Measurements from ENCODE around the gene LRP5.

The LRP5 gene

DNA sequence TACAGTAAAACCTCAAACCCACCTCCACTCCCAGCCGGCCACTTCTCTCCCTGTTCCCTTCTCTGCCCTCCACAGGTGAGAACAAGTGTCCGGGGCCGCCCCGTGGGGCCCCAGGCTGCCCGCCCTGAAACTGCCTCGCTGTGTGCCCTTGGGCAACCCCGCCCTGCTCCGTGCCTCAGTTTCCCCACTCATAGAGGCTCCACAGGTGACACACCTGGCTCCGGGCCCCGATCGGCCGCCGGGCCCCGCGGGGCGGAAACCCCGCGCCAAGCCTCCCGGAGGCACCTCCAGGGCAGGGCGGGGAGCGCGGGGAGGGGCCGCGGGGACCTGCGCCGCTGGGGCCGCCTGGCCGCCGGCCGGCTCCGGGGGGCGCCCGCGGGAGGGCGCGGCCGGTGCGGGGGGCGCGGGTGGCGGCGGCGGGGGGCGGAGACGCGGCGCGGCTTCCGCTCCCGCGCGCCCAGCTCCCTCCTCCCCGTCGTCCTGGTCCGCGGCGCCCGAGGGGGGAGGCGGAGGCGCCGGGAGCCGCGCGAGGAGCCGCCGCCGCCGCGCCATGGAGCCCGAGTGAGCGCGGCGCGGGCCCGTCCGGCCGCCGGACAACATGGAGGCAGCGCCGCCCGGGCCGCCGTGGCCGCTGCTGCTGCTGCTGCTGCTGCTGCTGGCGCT lies at the start of gene LRP5:
Gene LRP5 (plus strand): TSS at position 475 of the 663 bp plus-strand sequence. CDS start 124 bp downstream, at position 599.
- DNase-seq = peak; percentile 25

DNA sequence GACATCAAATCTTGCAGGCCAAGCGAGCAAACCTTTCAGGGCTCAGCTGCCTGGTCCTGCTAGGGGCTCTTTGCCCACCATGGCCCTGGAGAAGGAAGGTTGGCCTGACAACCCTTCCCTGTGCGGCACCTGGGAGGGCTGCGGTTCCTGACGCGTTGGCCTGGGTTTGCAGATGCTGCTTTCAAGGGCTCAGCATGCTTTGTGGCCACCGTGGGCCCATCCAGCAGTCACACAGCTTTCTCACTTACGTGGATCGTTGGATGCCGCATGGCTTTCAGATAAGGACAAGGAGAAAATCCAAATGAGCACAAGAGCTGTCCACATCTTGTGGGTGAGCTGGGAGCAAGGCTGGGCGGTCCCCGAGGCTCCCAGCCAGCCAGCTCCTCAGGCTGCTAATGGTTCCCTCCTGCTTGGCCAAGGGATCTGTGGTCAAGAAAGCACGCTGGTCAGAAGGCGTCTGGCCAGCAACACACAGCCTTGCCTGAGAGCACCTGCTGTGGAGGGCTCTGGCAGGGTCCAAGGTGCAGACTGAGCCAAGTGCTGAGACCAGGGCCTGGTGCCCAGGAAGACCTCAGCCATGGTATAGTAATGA lies 48.9 kb upstream of the LRP5 start:
- DNase-seq = no peak

DNA sequence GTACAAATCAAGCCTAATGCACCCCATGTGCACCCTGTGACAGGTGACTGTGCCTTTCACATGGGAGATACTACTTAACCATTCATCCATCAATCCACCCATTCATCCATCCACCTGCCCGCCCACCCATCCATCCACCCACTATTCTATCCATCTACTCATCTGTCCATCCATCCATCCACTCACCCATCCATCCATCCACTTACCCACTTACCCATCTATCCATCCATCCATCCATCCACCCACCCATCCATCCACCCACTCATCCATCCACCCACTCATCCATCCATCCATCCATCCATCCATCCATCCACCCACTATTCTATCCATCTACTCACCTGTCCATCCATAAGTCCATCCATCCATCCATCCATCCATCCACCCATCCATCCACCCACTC lies 48.1 kb upstream of the LRP5 start:
- DNase-seq = no peak

DNA sequence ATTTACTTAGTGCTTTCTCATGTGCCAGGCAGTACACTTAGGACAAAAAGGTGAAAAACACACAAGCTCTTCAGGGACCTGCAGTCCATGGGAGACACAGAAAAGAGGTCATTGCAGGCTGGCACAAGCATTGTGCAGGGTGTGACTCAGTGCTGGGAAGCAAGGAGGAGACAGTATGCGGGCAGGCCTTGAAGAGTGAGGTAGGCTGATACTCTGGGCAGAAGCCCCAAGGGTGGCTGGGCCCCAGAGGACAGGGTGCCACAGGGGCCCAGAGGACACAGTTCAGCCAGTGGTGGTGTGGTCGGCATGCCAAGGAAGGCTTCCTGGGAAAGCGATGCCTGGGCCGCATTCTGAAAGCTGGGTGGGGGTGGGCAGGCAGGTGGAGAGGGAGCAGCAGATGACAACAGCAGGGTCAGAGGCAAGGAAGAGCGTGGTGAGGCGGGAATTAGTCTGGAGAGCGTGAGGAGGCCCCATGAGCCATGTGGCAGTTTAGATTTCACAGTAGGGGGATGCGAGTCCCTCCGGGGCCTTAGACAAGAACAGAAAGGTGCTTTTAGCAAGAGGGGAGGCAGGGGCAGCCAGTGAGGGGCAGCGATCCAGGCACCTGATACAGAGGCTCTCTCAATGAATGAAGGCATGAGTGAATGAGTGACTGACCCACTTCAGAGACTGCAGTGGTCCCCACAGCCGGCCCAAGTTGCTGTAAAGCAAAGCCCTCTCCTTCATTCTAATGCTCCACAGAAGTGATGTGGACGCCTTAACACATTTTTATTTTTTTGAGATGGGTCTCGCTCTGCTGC lies 47.5 kb upstream of the LRP5 start:
- no peak for DNase-seq

DNA sequence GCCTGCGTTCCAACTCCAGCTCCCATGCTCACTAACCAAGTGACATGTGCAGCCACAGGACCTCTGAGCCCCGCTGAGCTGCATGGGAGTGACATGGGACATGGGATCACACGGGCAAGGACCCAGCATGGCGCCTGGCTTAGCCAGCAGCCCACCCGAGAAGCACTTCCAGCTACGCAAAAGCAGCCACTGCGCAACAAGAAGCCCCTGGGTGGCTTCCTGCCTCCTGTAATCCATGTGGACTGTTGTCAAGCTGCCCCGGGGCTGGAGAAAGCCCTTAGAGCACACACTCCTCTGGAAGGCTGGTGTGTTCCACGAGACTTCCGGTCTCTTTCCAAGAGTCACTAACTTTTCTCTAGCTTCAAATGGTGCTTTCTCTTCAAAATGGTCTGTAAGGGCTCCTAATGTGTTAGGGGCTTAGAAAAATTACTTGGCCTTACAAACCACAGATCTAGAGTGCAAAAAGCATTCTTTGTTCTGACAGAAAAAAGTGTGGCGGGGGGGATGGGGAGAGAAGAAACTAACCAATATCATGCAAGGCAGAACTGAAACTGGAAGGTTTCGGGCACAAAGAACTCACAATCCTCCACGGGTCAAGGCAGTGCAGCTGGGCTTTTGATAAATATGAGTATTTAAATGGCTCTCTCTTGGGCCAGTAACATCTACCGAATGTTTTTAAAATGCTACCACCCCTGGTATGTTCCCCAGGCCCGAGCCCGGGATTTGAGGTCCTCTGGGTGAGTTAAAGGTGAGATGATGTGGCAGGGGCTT lies 46.1 kb upstream of the LRP5 start:
- no peak for DNase-seq

DNA sequence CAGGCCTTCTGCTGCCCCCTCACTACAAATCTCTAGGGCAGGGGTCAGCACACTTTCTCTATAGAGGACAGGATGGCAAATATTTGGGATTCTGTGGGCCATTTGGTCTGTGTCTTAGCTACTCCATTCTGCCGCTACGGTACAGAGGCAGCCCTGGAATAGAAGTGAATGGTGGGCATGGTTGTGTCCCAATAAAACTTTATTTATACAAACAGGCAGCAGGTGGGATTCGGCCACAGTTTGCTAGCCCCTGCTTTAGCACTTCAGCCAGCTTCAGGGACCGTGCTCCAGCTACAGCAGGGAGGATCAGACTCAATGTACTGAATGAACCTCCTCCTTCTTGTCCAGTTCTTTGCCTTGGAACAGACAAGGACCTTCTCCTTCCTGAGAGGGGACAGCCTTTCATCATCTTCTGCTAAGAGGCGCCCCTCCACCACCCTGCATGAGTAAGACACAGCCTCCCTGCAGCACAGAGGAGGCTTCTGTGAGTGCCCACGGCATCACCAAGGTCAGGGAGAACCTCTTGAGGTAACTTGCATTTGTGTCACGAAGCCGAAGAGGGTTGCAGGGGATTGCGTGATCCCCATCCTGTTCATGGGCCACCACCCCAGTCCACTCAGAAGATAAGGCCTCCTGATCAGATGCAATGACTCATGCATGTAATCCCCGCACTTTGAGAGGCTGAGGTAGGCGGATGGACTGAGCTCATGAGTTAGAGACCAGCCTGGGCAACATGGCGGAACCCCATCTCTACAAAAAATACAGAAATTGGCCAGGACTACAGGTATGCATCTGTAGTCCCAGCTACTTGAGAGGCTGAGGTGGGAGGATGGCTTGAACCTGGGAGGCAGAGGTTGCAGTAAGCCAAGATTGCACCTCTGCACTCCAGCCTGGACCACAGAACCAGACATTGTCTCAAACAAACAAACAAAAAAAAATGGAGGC lies 45.2 kb upstream of the LRP5 start:
- no peak for DNase-seq

DNA sequence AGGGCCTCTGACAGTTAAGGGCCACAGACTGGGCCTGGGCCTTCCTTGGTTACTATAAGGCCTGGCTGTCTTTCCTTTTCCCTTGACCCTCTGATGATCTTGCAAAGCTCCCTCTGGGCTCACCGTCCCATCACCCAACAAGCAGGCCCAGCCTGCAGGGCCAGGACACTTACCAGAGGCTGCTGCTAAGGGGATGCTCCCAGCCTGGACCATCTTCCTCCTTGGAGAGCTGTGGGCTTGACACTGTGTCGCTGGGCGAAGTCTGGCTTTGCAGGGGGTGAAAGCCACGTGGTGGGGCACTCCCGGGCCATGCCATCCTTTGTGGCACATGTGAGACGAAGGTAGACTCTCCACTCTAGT lies 44.5 kb upstream of the LRP5 start:
- no peak for DNase-seq

DNA sequence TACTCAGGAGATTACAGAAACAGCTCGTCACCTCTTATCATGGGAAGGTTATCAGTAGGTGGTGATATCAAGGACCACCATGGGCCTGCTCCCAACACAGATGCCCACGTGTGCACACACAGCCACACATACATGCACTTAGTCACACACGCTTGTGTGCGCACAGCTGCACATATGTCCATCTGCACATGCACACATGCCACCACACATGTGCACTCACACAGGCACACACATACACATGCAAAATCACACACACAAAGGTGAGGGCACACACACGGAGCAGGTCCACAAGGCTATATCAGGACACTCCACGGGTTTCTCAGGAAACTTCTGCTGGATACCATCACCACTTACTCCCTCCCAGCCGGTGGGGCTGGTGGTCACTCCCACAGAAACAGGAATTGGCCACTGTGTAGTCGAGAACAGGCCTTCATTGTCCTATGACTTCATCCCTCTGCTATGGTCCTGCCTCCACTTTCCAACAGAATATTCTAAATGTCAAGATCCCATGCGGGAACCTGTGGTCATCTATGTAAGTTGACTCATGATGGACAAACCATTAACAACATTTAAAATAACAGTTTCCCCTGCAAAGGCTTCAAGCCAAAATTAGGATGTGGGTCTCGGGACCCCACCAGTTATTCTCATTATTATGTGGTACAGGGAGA lies 42.8 kb upstream of the LRP5 start:
- DNase-seq = no peak

DNA sequence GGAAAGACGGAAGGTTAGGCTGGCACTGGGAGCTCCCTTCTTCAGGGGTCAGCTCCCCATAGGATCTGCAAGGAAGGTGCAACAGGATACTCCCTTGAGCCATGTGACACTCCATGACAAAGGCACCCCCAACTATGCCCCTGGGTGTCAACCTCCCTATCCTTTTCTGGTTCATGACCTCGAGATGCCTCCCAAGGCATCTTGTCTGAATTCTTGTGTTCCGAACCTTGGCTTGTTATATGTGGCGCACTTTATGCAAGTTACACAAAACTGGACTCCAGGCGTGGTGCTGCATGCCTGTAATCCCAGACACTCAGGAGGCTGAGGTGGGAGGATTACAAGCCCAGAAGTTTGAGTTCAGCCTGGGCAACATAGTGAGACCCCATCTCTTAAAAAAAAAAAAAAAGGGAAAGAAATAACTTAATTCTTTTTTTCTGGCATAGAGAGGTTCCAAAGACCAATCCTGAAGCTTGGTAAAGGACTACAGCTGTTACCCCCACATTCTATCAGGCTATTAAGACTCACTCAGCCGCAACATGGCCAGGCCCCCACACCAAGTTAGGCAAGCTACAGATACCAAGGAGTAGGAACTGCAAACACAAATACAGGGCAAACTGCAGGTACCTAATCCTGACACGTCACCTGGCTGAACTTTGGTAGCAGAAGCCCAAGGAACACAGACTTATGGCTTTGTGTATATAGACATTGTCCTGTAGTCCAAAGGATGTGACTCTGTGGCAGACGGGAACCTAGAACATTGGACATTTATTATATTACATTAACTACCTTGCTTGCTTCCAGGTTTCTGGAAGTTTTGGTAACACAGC lies 42.0 kb upstream of the LRP5 start:
- DNase-seq = no peak

DNA sequence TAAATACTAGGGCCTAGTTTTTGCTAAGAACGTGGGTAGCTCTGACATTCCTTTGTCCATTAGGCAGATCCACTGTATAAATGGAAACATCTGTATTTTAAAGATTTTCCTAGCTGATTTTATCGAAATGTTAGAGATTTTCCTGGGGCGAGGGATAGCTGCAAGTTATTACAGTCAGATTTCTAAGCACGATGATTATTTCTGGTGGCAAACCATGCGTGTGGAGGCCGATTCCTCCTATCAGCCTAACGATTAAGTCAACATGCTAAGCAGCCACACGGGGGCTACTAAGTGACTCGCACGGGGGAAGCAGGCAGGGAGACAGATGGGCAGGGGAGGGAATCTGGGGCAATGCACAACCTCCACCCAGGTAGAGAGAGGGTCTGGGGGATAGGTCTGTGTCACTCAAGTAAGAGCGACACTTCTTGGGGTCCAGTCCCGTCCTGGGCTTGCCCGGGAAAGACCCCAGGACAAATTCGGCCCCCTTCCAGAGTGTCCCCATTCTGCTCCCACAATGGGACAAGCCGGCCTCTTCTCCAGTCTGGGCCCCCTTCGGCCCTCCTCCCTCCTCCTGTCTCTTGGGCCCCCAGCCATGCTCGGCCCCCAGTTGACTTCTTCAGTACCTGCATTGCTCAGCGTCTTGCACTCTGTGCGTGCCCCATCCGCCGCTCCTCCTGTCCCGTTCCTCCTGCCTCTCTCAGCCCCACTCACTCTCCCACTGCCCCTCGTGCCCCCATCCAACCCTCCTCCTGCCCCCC lies 41.2 kb upstream of the LRP5 start:
- DNase-seq = peak; percentile 89

DNA sequence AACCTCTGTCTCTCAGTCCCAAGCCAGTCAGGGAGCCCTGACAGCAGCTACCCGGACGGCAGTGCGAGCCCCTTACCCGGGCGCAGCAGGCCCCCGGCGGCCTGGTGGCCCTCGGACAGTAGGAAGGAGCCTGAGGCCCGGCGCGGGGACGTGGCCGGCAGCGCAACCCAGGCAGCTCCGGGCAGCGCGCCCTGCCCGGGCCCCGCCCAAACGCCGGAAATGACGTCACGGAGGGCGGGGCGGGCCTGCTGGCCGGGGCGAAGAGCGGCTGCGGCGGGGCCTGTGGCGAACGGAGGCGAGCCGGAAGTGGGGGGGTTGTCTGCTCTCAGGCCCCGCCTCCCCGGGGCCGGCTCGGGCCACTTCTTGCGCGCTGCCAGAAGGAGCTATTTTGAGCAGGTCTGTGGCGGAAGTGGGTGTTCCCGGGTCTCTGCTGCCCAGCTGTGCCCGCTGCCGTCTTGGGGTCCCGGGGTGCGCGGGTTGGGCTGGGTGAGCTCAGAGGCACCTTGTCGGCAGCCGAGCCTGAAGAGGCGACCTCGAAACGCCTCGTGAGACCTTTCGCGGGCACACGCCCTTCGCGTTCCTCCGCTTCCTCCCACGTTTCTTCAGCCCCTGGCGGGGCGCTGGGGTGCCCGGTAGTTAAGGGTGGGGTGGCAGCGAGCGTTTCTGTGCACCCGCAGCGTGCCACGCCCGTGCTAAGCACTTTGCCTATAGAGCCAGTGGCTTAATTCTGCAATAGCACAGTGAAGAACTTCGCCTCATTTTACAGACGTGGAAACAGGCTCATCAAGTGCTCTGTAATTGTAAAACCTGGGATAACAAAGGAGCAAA lies 40.4 kb upstream of the LRP5 start, which contains the start of gene C11orf24:
Gene C11orf24 (minus strand): TSS at position 193 of the 828 bp plus-strand sequence. CDS start 8,206 bp downstream, outside the sequence.
- peak; percentile 94 for DNase-seq

DNA sequence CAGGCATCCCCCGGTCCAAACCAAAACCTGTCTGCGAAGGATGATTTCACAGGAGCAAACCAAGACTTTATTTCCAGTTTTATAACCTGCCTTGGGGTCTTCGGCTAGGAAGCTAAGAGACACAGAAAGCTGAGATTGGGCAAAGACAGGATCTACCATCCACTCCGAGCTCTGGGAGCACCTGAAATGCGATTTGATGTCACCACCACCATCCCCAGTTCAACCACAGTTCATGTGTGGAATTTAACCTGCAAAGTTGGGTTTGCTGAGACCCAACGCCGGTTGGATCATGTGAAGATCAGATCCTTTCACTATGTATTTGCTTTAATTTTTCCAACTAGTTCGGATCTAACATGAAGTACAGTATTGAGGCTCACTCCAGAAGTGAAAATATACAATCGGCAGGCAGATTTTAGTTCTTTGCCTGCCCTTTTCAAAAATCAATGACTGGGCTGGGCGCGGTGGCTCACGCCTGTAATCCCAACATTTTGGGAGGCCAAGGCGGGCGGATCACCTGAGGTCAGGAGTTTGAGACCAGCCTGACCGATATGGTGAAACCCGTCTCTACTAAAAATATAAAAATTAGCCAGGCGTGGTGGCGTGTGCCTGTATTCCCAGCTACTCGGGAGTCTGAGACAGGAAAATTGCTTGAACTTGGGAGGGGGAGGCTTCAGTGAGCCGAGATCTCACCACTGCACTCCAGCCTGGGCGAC lies 39.2 kb upstream of the LRP5 start:
- DNase-seq = no peak

DNA sequence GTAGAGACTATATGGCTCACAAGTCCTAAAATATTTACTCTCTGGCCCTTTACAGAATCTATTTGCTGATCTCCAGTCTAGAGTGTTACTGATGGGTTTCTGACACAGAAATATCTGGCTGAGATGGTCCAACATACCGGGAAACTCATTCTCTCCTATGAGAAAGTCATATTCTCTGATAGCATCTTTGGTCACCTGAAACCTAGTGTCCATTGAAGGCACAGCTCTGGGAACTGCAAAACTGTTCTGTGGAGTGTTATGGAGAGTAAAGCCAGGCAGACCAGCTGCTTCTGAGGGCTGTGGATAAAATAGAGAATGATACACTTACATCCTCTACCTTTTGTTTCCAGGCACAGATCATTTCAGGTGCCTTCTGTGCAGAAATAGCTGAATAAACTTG lies 38.1 kb upstream of the LRP5 start:
- DNase-seq = no peak

DNA sequence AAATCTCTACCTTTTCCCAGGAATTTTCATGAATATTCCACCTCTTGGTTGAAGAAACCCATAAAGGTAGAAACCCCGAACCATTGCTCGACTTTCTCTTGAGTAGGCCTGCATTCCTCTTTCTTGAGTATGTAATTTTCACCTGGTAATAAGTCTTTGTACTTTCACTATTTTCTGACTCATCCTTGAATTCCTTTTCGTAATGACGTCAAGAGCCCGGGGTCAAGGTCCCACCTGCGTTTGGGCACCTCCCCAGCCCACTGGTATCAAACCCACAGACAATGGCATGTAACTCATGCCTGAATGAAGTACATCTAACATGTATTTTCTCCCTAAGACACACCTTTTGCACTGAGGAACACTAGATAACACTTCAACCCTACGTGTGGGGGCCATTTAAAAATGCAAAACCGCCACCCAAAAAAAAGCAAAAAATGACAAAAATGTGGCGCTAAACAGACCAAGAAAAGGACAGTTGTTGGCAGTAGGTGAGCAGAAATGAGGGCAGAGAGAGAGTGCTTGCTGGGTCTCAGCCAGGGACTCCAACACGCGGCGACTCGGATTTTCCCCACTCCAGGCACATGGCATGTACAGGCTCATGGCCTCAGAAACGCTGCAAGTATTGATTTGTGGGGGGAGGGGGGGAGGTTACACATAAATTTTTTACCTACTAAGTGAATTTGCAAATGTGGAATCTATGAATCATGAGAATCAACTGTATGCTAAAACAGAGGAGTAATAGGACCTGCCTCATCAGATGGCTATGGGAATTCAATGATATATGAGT lies 36.5 kb upstream of the LRP5 start:
- no peak for DNase-seq

DNA sequence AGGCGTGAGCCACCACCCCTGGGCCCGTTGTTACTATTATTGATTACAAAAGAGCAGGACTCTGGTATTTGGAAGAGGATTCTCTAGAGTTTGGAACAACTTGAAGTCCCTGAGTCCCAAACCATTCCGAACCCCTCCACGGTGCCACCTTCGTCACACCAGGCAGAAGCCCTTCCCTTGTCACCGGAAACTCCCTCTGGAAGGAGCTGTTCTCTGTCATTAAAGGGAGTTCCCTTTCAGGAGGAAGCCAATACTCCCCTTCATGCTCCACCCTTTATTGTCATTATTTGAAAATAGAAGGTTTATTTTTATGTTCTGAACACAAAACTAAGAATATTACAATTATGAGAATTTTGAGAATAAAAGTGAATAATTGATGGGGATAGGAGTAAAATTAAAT lies 35.5 kb upstream of the LRP5 start:
- DNase-seq = no peak

DNA sequence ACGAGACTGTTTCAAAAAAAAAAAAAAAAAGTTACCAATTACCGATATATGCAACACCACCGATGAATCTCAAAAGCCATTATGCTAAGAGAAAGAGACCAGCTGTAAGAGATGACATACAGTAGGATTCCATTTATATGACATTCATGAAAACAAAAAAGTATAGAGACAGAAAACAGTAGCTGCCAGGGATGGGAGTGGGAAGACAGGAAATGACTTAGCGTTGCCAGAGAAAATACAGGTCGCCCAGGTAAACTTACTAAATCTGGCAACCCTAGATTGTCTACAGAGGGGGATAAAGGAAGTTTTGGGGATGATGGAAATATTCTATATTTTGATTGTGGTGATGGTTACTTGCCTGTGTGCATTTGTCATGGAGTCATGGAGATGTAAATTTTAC lies 32.7 kb upstream of the LRP5 start:
- DNase-seq = no peak

DNA sequence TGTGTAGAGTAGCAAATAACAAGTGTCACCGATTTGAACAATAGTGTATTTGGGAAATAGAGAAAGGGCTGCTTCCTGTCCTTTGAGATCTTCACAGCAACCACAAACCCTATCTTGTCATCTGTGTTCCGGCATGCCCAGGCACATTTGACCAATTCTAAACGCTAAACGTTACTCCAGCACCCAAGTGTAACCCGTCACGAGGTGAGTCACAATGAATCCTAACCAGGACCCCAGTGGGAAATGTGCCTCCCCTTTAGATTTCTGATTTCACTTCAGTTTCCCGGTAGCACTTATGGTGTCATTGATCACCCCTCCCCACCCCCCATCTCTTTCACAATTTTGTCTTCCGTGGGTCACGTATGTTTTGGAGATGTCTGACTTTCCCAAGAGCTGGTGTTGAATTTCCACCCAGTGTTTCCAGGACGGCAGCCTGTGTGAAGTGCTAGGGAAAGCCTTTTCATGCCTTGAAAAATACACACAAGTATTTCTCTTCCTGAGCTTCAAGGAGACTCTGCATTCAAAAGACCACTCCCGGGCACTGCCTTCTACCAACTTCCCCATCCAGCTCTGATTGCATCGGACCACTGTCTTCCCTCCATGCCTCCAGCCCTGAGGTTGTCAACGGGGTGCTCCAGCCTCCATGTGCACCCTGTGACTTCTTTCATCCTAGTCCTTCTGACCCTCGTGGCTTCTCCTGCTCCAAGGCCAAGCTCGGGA lies 30.1 kb upstream of the LRP5 start:
- peak; percentile 82 for DNase-seq
